ENCODE results near the gene IFNGR1.

The IFNGR1 gene

DNA sequence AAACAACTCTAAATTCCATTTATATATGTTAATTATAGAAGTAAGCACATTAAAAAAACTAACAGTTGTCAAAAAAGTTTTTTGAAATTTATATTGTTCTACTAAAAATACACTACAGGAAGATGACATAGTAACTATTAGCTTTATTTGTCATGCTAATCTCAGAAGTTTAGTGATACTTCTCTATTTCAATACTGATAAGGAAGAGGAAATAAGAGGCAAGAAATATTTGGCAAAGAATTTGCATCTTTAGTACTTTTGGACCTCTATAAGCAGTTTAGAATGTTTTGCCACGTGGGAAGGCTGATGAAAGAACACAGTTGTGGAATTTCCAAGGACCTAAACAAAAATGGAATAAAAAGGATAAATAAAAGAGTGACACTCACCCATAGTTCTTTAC, 12.6 kb downstream of the IFNGR1 start:
- FAIRE-seq (no peak), DNase-seq (ENCODE audit: insufficient read length, low spot score) (no peak)
- no peak for TF ChIP-seq POLR2A (IDR thresholded peaks at IDR 0.05; ENCODE audit: low read depth, low read length)
- TF ChIP-seq SPI1 (IDR thresholded peaks at IDR 0.05; ENCODE audit: low read depth, low read length) = no peak
- no peak for TF ChIP-seq POLR2AphosphoS5 (IDR thresholded peaks at IDR 0.05; ENCODE audit: low read depth, low read length)
- TF ChIP-seq POU2F2 (IDR thresholded peaks at IDR 0.05; ENCODE audit: low read depth, low read length) = no peak
- no peak for TF ChIP-seq PAX5 (IDR thresholded peaks at IDR 0.05; ENCODE audit: insufficient read depth, low read length, severe bottlenecking)
- no peak for TF ChIP-seq TAF1 (IDR thresholded peaks at IDR 0.05; ENCODE audit: low read depth, low read length)

DNA sequence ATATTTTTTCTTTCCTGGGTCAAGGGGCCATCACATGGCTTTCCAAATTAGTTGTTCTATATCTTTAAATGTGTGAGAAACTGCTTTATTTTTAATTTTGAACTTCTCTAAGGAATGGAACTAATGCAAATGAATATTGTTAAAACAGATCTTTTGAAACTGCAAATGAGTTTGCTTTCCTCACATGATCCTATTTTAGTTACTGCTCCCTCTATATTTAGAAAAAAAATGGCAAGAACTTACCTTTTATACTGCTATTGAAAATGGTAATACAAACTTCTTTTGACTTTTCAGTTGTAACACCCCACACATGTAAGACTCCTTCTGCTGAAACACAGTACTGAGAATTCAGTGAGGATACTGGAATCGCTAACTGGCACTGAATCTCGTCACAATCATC, 15.9 kb downstream of the IFNGR1 start:
- FAIRE-seq = peak; percentile 64
- DNase-seq (ENCODE audit: insufficient read length, low spot score) = no peak
- no peak for TF ChIP-seq SPI1 (IDR thresholded peaks at IDR 0.05; ENCODE audit: low read depth, low read length)
- no peak for TF ChIP-seq TAF1 (IDR thresholded peaks at IDR 0.05; ENCODE audit: low read depth, low read length)
- TF ChIP-seq POU2F2 (IDR thresholded peaks at IDR 0.05; ENCODE audit: low read depth, low read length) = no peak
- TF ChIP-seq POLR2AphosphoS5 (IDR thresholded peaks at IDR 0.05; ENCODE audit: low read depth, low read length) = no peak
- TF ChIP-seq PAX5 (IDR thresholded peaks at IDR 0.05; ENCODE audit: insufficient read depth, low read length, severe bottlenecking) = no peak
- TF ChIP-seq POLR2A (IDR thresholded peaks at IDR 0.05; ENCODE audit: low read depth, low read length) = no peak

DNA sequence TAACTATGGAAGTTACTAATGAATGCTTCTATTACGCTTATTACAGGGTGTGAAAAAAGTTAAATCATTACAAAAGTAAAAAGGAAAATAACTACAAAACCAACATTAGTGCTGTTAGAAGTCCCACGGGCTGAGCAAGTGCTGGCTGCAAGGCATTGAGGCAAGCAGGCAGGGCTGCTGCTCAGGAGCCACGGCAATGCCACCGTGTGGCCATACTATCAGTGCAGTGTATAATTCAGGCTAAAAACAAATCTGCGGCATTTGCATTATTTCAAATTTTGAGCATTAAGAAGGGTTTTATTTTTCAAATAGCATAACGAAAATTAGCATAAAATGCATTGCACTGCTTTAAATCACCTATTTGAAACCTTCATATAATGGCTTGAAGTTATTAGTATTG, 17.1 kb downstream of the IFNGR1 start:
- DNase-seq (ENCODE audit: insufficient read length, low spot score) (no peak), FAIRE-seq (no peak)
- no peak for TF ChIP-seq POLR2AphosphoS5 (IDR thresholded peaks at IDR 0.05; ENCODE audit: low read depth, low read length)

DNA sequence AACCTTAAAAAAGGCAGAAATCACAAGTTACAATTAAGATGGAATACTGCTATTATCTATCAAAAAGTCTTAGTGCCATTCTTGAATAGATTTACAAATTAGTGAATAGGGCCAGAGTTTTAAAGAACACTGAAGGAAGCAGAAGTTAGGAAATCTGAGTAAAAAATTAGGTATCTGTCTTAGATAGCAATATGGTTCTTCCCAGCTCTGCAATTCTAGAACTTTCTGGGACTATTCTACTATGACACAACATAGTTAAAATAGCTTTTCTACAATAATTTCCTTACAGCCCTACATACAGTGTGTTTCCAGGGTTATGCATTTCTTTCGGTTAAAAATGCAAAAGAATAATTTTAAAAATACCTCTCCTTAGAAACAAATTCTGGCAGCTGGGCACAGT, 18.2 kb downstream of the IFNGR1 start:
- no peak for FAIRE-seq
- DNase-seq (ENCODE audit: insufficient read length, low spot score) = no peak
- no peak for TF ChIP-seq POLR2AphosphoS5 (IDR thresholded peaks at IDR 0.05; ENCODE audit: low read depth, low read length)

DNA sequence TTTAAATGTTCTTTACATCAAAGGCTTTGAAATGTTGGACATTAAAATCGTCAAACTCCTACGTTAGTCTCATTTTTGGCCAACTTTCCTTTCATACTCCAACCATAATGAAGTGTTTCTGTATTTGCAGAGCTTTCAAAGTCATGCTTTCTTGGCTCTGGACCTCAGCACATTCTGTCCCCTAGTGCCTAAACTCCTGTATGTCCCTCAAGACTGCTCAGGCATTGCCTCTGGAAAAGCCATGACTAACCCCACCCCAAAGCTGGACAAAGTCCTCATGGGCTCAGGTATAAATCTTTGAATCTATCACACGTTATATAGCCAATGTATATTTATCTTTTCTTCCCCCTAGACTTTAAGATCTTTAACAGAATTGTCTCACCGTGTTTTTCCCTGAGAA, 18.9 kb downstream of the IFNGR1 start:
- DNase-seq (ENCODE audit: insufficient read length, low spot score) = no peak
- TF ChIP-seq PAX5 (IDR thresholded peaks at IDR 0.05; ENCODE audit: insufficient read depth, low read length, severe bottlenecking) (no peak), SPI1 (IDR thresholded peaks at IDR 0.05; ENCODE audit: low read depth, low read length) (no peak)
- FAIRE-seq = no peak

DNA sequence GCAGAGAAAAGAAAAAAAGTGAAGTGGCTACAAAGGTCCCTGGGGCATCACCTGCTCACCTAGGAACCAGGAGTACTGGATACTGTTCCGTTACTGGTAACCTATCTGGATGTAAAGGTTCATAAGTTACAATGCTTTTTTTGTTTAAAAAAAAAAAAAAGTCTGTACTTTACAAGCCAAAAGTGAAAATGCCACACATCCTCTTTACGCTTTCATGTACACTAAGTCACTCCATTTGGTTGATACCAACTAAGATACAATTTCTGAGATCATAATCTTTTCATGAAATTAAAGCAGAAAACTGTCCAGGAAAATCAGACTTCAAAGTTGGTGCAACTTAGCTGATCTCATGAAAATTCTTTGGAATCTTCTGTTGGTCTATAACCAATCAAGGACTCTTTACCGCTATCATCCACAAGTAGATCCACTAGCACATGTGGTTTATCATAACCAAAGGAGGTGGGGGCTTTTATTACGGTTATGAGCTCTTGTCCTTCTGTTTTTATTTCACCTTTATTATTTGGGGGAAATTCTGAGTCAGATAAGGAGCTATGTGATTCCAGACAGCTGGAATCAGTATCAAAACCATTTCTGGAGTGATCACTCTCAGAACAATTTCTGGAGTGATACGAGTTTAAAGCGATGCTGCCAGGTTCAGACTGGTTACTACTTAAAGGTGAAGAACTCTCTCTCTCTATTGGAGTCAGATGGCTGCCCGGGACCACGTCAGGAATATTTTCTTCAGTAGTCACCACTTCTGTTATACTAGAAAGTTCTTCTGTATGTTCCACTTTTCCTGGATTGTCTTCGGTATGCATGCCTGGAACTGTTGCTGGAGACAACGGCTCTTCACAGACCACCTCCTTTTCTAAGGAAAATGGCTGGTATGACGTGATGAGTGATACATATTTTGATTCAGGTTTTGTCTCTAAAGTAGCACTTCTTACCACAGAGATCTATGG, 21.2 kb downstream of the IFNGR1 start:
- peak; percentile 60 for FAIRE-seq
- no peak for DNase-seq (ENCODE audit: insufficient read length, low spot score)
- TF ChIP-seq POU2F2 (IDR thresholded peaks at IDR 0.05; ENCODE audit: low read depth, low read length) (no peak), PAX5 (IDR thresholded peaks at IDR 0.05; ENCODE audit: insufficient read depth, low read length, severe bottlenecking) (no peak), POLR2A (IDR thresholded peaks at IDR 0.05; ENCODE audit: low read depth, low read length) (no peak), SPI1 (IDR thresholded peaks at IDR 0.05; ENCODE audit: low read depth, low read length) (peak; percentile 68), TAF1 (IDR thresholded peaks at IDR 0.05; ENCODE audit: low read depth, low read length) (no peak)

DNA sequence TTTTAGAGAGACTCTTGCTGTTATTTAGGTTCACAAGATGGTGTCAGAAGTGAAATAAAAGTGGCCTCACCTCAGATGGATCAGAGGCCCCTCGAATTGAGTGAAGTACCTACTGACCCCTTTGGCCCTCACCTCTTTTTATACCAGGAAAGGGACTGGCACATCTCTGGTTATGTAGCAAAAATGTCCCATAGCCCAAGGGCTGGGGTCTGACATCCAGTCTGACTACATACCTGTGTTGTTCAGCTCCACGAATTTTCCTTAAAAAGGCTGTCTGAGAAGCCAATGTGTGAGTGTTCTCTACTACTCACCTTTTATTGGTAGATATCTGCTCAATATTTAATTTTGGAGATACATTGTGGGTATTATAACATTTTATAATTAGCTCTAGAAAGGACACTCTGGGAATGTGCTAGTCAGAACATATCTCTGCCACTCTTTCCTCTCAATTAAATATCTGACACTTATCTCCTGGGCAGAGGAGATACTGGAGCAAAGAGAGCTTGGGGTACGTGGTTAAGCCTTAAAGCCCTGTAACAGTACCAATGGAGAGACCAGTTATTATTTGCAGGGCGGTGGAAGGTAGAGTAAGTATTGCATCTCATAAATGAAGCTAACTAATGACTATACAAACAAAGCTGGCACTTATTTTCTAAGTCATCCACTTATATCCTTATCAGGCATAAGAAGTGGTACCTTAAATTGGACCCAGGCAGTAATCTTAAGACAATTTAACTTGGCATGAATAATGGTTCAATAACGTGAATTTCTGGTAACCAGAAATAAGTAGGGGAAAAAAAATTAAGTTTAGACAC, 25.7 kb downstream of the IFNGR1 start:
- FAIRE-seq = no peak

DNA sequence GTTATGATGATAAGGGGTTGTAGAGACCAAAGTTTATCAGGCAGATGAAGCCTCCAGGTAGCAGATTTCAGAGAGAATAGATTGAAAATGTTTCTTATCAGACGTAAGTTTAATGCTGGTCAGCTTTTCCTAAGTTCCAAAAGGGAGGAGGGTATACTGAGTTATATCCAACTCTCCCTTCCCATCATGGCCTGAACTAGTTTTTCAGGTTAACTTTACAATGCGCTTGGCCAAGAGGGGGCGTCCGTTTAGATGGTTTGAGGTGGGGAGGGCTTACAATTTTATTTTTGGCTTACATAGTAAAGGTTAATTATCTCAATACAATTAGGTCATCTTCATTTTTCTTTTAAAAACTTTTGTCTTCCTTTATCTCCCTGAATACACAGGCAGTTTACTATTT, 26.4 kb downstream of the IFNGR1 start:
- TF ChIP-seq SPI1 (IDR thresholded peaks at IDR 0.05; ENCODE audit: low read depth, low read length) = no peak
- no peak for TF ChIP-seq POU2F2 (IDR thresholded peaks at IDR 0.05; ENCODE audit: low read depth, low read length)
- TF ChIP-seq PAX5 (IDR thresholded peaks at IDR 0.05; ENCODE audit: insufficient read depth, low read length, severe bottlenecking) = no peak
- TF ChIP-seq POLR2AphosphoS5 (IDR thresholded peaks at IDR 0.05; ENCODE audit: low read depth, low read length) = no peak
- TF ChIP-seq TAF1 (IDR thresholded peaks at IDR 0.05; ENCODE audit: low read depth, low read length) = no peak
- TF ChIP-seq POLR2A (IDR thresholded peaks at IDR 0.05; ENCODE audit: low read depth, low read length) = no peak
- FAIRE-seq = no peak
- no peak for DNase-seq (ENCODE audit: insufficient read length, low spot score)

More for the DNA sequence above, 25.7 kb downstream of the IFNGR1 start:
- DNase-seq (ENCODE audit: insufficient read length, low spot score) = no peak
- TF ChIP-seq TAF1 (IDR thresholded peaks at IDR 0.05; ENCODE audit: low read depth, low read length) (no peak), PAX5 (IDR thresholded peaks at IDR 0.05; ENCODE audit: insufficient read depth, low read length, severe bottlenecking) (no peak), POLR2AphosphoS5 (IDR thresholded peaks at IDR 0.05; ENCODE audit: low read depth, low read length) (no peak), SPI1 (IDR thresholded peaks at IDR 0.05; ENCODE audit: low read depth, low read length) (no peak), POLR2A (IDR thresholded peaks at IDR 0.05; ENCODE audit: low read depth, low read length) (no peak), POU2F2 (IDR thresholded peaks at IDR 0.05; ENCODE audit: low read depth, low read length) (no peak)

DNA sequence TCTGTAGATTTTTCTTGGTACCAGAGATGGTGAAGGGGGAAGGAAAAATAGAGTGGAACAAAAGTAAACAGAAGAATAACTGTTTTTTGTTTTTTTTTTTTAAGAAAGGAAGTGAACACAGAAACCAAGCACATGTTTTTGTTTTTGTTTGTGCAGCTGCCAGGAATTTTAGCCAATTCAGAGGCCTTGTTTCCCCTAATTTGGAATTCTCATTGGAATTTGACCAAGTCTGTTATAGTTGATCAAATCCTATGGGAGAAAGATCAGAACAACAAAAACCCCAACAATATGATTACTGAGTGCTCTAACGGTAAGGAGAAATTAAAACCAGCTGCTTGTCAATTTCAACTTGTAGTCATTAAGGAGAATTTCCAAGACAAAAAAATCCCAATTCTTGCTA, 27.5 kb downstream of the IFNGR1 start:
- TF ChIP-seq TAF1 (IDR thresholded peaks at IDR 0.05; ENCODE audit: low read depth, low read length) = no peak
- TF ChIP-seq POLR2AphosphoS5 (IDR thresholded peaks at IDR 0.05; ENCODE audit: low read depth, low read length) = no peak
- no peak for TF ChIP-seq POU2F2 (IDR thresholded peaks at IDR 0.05; ENCODE audit: low read depth, low read length)
- no peak for TF ChIP-seq SPI1 (IDR thresholded peaks at IDR 0.05; ENCODE audit: low read depth, low read length)
- TF ChIP-seq PAX5 (IDR thresholded peaks at IDR 0.05; ENCODE audit: insufficient read depth, low read length, severe bottlenecking) = no peak
- TF ChIP-seq POLR2A (IDR thresholded peaks at IDR 0.05; ENCODE audit: low read depth, low read length) = no peak
- no peak for FAIRE-seq
- DNase-seq (ENCODE audit: insufficient read length, low spot score) = no peak

DNA sequence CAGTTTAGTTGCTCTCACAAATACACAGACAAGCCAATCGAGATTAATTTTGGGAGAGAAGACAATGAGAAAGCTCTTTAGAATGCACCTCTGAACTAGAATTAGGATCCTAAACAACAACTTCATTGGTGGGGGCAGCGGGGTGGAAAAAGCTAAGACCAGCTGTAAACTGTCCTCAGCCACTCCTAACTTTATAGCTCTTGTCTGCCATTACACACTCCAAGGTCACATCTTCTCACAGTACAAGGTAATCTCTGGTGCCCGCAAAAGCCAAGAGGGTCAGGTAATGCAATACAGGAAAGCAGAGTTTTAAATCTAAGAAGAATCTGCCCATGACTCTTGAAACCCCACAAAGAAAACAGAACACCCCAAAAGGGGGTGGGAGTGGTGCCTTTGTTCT, 27.9 kb downstream of the IFNGR1 start:
- TF ChIP-seq POLR2A (IDR thresholded peaks at IDR 0.05; ENCODE audit: low read depth, low read length) (no peak), POLR2AphosphoS5 (IDR thresholded peaks at IDR 0.05; ENCODE audit: low read depth, low read length) (no peak), PAX5 (IDR thresholded peaks at IDR 0.05; ENCODE audit: insufficient read depth, low read length, severe bottlenecking) (no peak), TAF1 (IDR thresholded peaks at IDR 0.05; ENCODE audit: low read depth, low read length) (no peak), SPI1 (IDR thresholded peaks at IDR 0.05; ENCODE audit: low read depth, low read length) (no peak), POU2F2 (IDR thresholded peaks at IDR 0.05; ENCODE audit: low read depth, low read length) (no peak)
- FAIRE-seq = no peak
- DNase-seq (ENCODE audit: insufficient read length, low spot score) = no peak

Data from GM12891 (cell line).